ENCODE data around the gene MDFI.

Gene MDFI

DNA sequence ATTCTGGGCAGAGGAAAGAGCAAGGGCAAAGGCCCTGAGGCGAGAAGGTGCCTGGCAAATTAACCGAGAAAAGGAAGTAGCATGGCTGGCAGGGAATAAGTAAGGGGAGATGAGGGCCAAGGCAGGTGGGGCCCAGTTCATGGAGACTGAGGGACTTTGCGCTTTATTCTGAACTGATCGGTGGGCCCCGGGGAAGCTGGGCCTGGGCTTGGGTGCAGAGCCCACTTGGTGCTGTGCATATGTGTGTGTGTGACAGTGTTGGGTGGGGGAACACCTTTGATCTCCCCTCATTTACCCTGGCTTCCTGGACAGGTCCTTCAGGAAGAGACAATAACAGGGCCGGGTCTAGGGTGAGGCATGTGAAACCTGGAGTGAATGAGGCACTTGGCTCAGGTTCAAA is 2.9 kb upstream of the MDFI start:
- no peak for DNase-seq

DNA sequence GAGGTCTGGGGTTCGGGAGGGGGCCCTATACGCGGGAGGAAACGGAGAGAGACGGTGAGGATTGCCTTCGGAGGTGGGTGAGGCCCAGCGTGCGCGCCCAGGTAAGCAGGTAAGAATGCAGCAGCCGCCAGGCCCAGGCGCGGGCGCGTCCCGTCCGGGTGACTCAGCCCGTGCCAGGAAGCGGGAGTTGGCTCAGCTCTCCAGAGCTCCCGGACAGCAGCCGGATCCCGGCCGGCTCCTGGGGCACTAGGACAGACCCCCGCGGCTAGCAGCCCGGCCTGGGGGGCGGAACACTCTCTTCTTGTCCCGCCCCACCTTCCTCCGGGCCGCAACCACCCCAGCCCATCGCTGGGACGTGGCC is 1.5 kb upstream of the MDFI start:
- DNase-seq, result no peak

GRCh38 chr6:41637194-41638001 is 870 bp upstream of the MDFI start:
- no peak for DNase-seq

- no peak for DNase-seq
Measured at GRCh38 chr6:41638935-41639808, 904 bp downstream of the MDFI start.

DNA sequence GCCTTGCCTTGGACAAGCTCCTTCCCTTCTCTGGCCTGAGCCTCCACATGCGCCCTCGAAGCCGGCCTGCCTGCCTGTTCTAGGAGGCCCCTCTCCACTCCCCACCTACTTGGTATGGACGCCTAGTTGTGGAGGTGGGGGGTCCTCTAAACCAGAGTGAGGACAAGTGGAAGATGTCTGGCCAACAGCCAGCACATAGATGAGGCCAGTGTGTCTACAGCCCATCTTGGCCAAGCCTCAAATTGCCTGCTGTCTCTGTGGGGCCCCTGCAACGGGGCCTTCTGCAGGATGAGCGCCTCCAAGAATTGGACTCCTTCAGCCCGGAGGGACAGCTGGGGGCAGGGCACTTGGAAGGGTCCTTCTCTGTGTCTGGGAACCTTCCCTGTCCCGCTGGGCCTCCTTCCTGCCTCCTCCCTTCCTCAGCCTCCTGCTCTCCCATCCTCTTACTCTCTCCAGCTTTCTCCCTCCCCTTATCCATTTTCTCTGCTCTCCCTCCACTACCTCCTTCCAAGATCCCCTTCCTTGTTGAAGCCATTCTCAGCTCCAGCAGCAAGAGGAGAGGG is 1.6 kb downstream of the MDFI start:
- DNase-seq, result no peak

DNA sequence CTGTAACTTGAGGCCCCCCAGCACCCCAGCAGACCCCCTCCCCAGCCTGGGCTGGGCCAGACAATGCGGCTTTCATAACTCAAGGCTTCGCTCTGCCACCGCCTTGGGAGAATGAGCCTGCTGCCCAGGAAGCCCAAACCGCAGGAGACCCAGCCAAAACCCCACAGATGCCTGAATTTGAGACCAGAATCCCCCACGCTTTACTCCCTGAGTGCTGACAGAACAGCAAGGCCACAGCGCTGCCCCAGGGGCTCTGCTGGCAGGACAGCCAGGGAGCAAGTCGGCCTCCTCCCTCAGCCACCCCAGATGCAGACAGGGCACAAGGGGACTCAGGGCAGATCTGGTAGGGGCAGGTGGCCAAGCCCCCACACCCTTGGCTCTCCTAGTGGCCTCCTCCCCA is 2.2 kb downstream of the MDFI start:
- DNase-seq, result no peak

DNA sequence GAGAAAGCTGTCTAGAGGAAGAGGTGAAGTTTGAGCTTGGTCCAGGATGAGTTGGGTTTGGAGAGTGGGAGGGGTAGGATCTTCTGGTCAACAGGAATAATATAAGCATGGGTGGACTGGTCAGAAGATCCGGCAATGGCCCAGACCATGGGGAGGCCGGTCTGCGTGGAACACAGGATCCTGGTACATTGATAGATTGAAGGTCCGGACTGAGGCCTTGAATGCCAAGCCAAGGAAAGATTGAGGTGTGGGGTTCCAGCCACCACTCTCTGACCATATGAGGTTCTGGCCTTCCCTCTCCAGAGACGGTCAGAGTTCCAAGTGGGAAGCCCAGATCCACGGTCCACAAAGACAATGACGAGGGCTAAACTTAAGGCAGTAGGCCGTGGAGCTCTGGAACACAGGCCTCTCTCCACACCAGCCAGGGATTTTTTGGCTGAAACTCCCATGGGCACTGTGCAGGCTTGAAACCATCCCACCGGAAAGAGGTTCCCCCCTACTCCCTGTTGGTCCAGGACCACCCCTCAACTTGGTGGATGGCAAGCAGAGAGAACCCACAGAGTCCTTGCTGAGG is 3.2 kb downstream of the MDFI start:
- DNase-seq, result no peak

DNA sequence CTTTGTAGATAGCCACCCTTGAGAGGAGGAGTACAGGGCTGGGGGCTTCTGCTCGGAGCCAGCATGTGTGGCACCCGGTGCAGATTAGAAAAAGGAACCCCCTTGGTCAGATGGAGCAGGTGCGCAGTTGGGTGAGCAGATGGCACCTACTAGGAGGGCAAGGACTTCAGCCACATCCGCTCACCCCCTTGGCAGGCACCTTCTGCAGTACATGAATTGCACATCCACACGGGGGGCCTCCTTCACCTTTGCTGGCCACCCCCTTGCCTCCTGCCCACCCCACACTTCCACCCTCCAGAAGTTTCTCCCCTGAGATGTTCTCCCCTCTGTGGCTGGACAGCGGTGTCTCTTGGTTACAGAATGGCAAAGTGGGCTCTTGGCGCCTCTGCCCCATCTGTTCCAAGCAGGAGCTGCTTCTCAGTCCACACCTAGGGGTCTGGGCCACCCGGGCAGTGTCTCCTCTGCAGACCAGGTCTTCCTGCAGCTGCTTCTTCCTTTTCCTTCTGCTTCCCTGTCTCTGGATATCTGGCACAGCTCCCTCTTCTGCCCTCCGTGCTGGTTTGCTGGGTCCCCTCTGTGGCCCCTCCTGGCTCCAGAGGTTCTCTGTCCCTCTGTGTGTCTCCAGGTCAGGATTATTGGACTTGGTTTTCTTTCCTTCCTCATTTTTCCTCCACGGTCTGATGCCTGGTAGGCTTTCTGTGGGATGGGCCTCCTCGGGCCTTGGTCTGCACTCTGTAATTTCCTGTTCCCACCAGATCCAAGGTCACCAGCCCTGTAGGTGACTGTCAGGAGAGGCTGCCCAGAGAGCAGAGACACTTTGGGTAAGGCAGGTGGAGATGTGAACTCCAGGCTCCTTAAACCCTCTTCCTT is 4.1 kb downstream of the MDFI start:
- DNase-seq, result no peak

DNA sequence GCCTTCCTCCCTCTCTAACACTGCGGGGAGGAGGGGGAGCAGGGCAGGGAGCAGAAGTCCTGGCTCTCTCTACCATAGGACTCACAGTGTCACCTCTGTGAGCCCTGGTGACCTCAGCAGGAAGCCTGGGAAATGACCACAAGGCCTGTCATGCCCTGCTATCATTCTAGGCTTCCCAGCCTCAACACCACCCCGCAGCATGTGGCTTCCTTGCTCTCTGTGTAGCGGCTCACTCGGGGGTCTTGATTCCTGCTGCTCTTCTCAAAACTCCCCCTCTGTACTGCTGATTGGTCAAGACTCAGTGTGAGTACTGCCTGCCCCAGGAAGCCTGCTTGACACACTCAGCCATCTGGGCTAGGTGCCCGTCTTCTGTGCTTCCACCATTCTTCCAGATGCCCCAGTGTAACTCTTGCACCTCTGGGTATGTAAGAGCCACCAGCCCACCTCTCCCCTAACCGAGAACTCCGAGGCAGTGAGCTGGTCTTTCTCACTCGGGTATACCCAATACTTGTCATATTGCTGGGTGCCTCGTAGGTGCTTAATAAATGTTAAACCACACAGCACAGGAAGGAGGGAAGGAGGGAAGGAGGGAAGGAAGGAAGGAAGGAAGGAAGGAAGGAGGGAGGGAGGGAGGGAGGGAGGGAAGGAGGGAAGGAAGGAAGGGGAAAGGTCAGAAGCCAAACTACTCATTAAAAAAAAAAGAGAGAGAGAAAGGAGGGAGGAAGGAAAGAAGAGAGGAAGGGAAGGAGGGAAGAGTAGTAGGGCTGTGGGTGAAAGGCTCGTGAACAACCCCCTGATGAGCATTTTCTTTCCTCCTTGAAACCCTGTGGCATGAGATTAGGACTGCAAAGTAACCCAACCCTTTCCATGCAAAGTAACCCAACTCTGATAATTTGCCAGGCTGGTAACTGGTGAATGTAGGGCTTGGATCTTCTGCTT is 5.0 kb downstream of the MDFI start:
- no peak for DNase-seq

DNA sequence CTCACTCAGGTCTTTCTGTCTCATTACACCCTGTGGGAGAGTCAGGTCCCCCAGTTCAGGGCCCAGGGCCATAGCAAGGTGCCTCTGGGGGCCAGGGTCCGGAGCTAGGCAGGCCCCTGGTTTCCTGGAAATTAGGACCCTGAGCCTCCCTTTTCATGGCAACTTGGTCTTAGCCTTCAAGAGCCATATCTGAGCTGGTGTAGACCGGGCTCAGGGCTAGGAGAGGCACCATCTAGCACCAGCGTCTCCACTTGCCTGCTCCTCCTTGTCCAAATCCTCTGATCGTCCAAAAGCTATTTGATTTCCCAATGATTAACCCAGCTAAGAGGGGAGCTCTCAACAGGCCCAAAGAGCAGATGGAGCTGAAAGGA is 5.6 kb downstream of the MDFI start:
- no peak for DNase-seq

- DNase-seq, result no peak
Measured at GRCh38 chr6:41644297-41644879, 6.1 kb downstream of the MDFI start.

DNA sequence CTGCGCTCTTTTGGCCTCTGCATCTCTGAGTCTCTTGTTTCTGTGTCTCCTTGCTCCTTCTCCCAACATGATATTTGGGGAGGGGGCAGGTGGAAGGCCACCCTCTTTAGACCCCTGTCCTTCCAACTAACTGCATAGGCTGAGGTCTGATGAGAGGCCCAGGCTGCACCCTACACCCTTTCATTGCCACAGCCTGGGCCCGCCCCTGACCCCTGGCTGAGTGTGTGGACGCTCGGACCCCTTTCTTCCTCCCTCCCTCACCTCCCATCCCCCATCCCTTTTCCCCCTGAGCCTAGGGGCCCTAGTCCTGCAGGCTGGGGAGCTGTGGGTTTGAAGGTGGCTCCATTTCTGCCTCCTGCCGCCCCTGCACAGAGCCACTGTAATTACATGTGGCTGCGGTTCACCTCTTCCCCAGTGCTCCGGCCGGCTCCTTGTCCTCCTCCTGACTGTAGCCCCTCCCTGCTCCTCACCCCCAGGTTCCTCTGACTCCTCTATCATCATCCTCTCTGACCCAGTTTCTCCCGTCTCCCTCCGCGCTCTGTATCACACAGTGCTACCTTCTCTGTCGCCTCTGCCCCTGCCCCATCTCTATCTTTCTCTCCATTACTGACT is 6.8 kb downstream of the MDFI start:
- DNase-seq, result no peak

GRCh38 chr6:41646026-41646795 is 7.9 kb downstream of the MDFI start:
- DNase-seq, result no peak

DNA sequence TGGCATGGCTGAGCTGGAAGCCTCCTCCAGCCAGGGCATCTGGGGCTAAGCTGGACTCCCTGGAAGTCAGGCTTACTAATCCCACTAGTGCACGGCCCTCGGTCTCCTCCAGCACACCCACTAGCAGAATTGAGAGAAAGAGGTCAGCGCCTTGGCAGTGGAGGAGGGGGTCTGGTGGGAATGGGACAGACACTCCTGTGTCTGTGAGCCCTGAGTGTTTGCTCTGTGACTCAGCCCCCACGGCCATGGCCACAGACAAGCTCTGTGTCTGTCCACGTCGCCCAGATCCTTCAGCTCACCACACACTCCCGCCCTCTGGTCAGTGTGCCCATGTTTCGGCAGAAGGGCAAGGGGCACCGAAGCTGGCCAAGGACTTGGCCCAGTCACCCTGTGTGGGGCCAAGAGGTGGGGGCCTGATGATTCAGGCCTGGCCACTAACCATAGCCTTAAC is 8.8 kb downstream of the MDFI start:
- DNase-seq, result no peak

- no peak for DNase-seq
Measured at GRCh38 chr6:41648070-41648585, 9.9 kb downstream of the MDFI start.

GRCh38 chr6:41648921-41649320 is 10.7 kb downstream of the MDFI start:
- no peak for DNase-seq

DNA sequence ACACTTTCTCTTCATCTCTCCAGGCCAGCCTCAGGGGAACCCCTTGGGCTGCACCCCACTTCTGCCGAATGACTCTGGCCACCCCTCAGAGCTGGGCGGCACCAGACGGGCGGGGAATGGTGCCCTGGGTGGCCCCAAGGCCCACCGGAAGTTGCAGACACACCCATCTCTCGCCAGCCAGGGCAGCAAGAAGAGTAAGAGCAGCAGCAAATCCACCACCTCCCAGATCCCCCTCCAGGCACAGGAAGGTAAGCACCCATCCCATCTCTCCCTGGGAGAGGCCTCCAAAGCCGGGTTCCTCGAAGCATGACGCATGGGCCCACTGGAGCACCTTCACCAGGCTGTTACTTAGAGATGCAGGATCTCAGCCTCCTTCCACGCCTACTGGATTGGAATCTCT is 11.3 kb downstream of the MDFI start:
- DNase-seq, result no peak

GRCh38 chr6:41650120-41650519 is 11.9 kb downstream of the MDFI start:
- no peak for DNase-seq

GRCh38 chr6:41651246-41651961 is 13.1 kb downstream of the MDFI start:
- no peak for DNase-seq

Measured in CD4-positive, alpha-beta T cell treated with Interleukin-4 for 4 hours (primary cell).